ENCODE results near the gene CACHD1. TPM values are rescaled to one million over a fixed set of nuclear protein-coding genes. Genes with fewer than 3 reads are reported as not detected.

Gene CACHD1
- total and polyA plus RNA-seq, 8 donors: 2.9 to 7.1 (median 5.2) TPM

GRCh38 chr1:64561993-64562392 is 92.1 kb downstream of the CACHD1 start:
- peaks cover 0 to 3% (median 0%) of the 10 kb centered on the region in 3 donors for H3K4me1 ChIP-seq
- H3K36me3 ChIP-seq: no peaks in the 10 kb centered on the region
- no peak overlapping the region for H3K4me3 ChIP-seq
- TF ChIP-seq CTCF (IDR thresholded peaks at IDR 0.05): no peak
- no peak for FAIRE-seq
- no peak for DNase-seq
- WGBS, 2 donors: 93 to 99% methylated on average over 2 of the region's 2 CpGs
- H3K9me3 ChIP-seq: no peaks in the 10 kb centered on the region
- no peak overlapping the region for H3K27ac ChIP-seq
- ATAC-seq: no peak
- intact Hi-C loops (cut with DNase I): no loop called here
- H3K27me3 ChIP-seq: no peaks in the 10 kb centered on the region

- no peak overlapping the region for H3K27ac ChIP-seq
- ATAC-seq: no peak
- H3K4me3 ChIP-seq: no peak overlapping the region
- intact Hi-C loops (cut with DNase I): no loop called here
- WGBS, 2 donors: 81 to 88% methylated on average over 5 of the region's 5 CpGs
- no peak for DNase-seq
- TF ChIP-seq CTCF (IDR thresholded peaks at IDR 0.05): no peak
- peaks cover 0 to 3% (median 0%) of the 10 kb centered on the region in 3 donors for H3K4me1 ChIP-seq
- H3K27me3 ChIP-seq: no peaks in the 10 kb centered on the region
- H3K36me3 ChIP-seq: no peaks in the 10 kb centered on the region
- no peaks in the 10 kb centered on the region for H3K9me3 ChIP-seq
- no peak for FAIRE-seq
These were observed 94.1 kb downstream of the CACHD1 start for GRCh38 chr1:64563958-64564565.

GRCh38 chr1:64564891-64565290 is 95.0 kb downstream of the CACHD1 start:
- no peak for FAIRE-seq
- intact Hi-C loops (cut with DNase I): no loop called here
- 92 to 94% methylated on average over 3 of the region's 3 CpGs for WGBS, 2 donors
- Histone ChIP-seq H3K4me1 (peaks cover 0 to 3% (median 0%) of the 10 kb centered on the region in 3 donors), H3K27ac (no peak overlapping the region), H3K4me3 (no peak overlapping the region), H3K9me3 (no peaks in the 10 kb centered on the region), H3K27me3 (no peaks in the 10 kb centered on the region), H3K36me3 (no peaks in the 10 kb centered on the region)
- no peak for DNase-seq
- ATAC-seq: no peak
- TF ChIP-seq CTCF (IDR thresholded peaks at IDR 0.05): no peak

- Histone ChIP-seq H3K9me3 (no peaks in the 10 kb centered on the region), H3K4me1 (peaks cover 0 to 3% (median 0%) of the 10 kb centered on the region in 3 donors), H3K4me3 (no peak overlapping the region), H3K27me3 (no peaks in the 10 kb centered on the region), H3K27ac (no peak overlapping the region), H3K36me3 (no peaks in the 10 kb centered on the region)
- FAIRE-seq (peak; percentile 13), ATAC-seq (no peak), DNase-seq (no peak)
- intact Hi-C loops (cut with DNase I): no loop called here
- WGBS, 2 donors: 67 to 79% methylated on average over 7 of the region's 7 CpGs
- no peak for TF ChIP-seq CTCF (IDR thresholded peaks at IDR 0.05)
These were observed 97.7 kb downstream of the CACHD1 start for GRCh38 chr1:64567426-64568170.

GRCh38 chr1:64568171-64568450 is 98.2 kb downstream of the CACHD1 start:
- Histone ChIP-seq H3K27me3 (no peaks in the 10 kb centered on the region), H3K9me3 (no peaks in the 10 kb centered on the region), H3K36me3 (no peaks in the 10 kb centered on the region), H3K27ac (no peak overlapping the region), H3K4me1 (peaks cover 0 to 3% (median 0%) of the 10 kb centered on the region in 3 donors), H3K4me3 (no peak overlapping the region)
- no peak for TF ChIP-seq CTCF (IDR thresholded peaks at IDR 0.05)
- no peak for DNase-seq
- intact Hi-C loops (cut with DNase I): no loop called here
- no peak for ATAC-seq
- FAIRE-seq: no peak
- 76 to 83% methylated on average over 4 of the region's 4 CpGs for WGBS, 2 donors
